Measurements from ENCODE around the gene RHOA. TPM values are rescaled to one million over a fixed set of nuclear protein-coding genes. Genes with fewer than 3 reads are reported as not detected.

Gene RHOA
- total and polyA plus RNA-seq, 5 donors from 2014 or later: 319 to 818 (median 608) TPM

GRCh38 chr3:49313896-49314688 is 97.7 kb downstream of the RHOA start:
- DNase-seq (no peak), ATAC-seq (ENCODE audit: low read depth in 2 of 2) (no peak)
- Mint-ChIP-seq H3K27me3 (no peaks in the 10 kb centered on the region), H3K9me3 (no peaks in the 10 kb centered on the region), H3K4me1 (peaks cover 0 to 6% (median 5%) of the 10 kb centered on the region in 4 donors), H3K36me3 (peaks cover 20% of the 10 kb centered on the region), H3K27ac (no peak overlapping the region), H3K4me3 (no peak overlapping the region)
- no peaks in the 10 kb centered on the region for H3K4me1 ChIP-seq (ENCODE audit: control insufficient read depth, insufficient read depth, low read length, poor library complexity, severe bottlenecking)
- H3K27ac ChIP-seq (ENCODE audit: insufficient read depth, low read length, poor library complexity, severe bottlenecking): no peak overlapping the region
- H3K27me3 ChIP-seq (ENCODE audit: control insufficient read depth, insufficient read depth, low read length): no peaks in the 10 kb centered on the region
- peaks cover 58% of the 10 kb centered on the region for H3K36me3 ChIP-seq (ENCODE audit: control insufficient read depth, insufficient read depth, low read length)
- no peaks in the 10 kb centered on the region for H3K9me3 ChIP-seq (ENCODE audit: control insufficient read depth in 2 of 2, low read length in 2 of 2)
- H3K4me3 ChIP-seq (ENCODE audit: low read depth, low read length): no peak overlapping the region

GRCh38 chr3:49311283-49311682 is 100.5 kb downstream of the RHOA start:
- no peaks in the 10 kb centered on the region for H3K27me3 ChIP-seq (ENCODE audit: control insufficient read depth, insufficient read depth, low read length)
- peaks cover 0 to 8% (median 6%) of the 10 kb centered on the region in 4 donors for H3K4me1 Mint-ChIP-seq
- H3K27me3 Mint-ChIP-seq: no peaks in the 10 kb centered on the region
- H3K4me1 ChIP-seq (ENCODE audit: control insufficient read depth, insufficient read depth, low read length, poor library complexity, severe bottlenecking): no peaks in the 10 kb centered on the region
- DNase-seq: no peak
- ATAC-seq (ENCODE audit: low read depth in 2 of 2): no peak
- no peaks in the 10 kb centered on the region for H3K9me3 ChIP-seq (ENCODE audit: control insufficient read depth in 2 of 2, low read length in 2 of 2)
- no peaks in the 10 kb centered on the region for H3K9me3 Mint-ChIP-seq
- H3K36me3 ChIP-seq (ENCODE audit: control insufficient read depth, insufficient read depth, low read length): peaks cover 56% of the 10 kb centered on the region
- H3K27ac ChIP-seq (ENCODE audit: insufficient read depth, low read length, poor library complexity, severe bottlenecking): no peak overlapping the region
- H3K4me3 ChIP-seq (ENCODE audit: low read depth, low read length): no peak overlapping the region
- no peak overlapping the region for H3K4me3 Mint-ChIP-seq
- peaks cover 30% of the 10 kb centered on the region for H3K36me3 Mint-ChIP-seq
- no peak overlapping the region for H3K27ac Mint-ChIP-seq

- ATAC-seq (ENCODE audit: low read depth in 2 of 2): no peak
These were observed 101.1 kb downstream of the RHOA start for GRCh38 chr3:49310677-49311076.

More at GRCh38 chr3:49310677-49311076, 101.1 kb downstream of the RHOA start:
- H3K4me3 Mint-ChIP-seq: no peak overlapping the region
- DNase-seq: no peak
- H3K36me3 ChIP-seq (ENCODE audit: control insufficient read depth, insufficient read depth, low read length): peaks cover 56% of the 10 kb centered on the region
- no peaks in the 10 kb centered on the region for H3K27me3 ChIP-seq (ENCODE audit: control insufficient read depth, insufficient read depth, low read length)
- no peaks in the 10 kb centered on the region for H3K4me1 ChIP-seq (ENCODE audit: control insufficient read depth, insufficient read depth, low read length, poor library complexity, severe bottlenecking)
- peaks cover 31% of the 10 kb centered on the region for H3K36me3 Mint-ChIP-seq
- peak overlapping the region in 1 of 3 donors; percentile 73 for H3K27ac Mint-ChIP-seq
- no peaks in the 10 kb centered on the region for H3K9me3 Mint-ChIP-seq
- no peaks in the 10 kb centered on the region for H3K27me3 Mint-ChIP-seq
- H3K4me3 ChIP-seq (ENCODE audit: low read depth, low read length): no peak overlapping the region
- H3K27ac ChIP-seq (ENCODE audit: insufficient read depth, low read length, poor library complexity, severe bottlenecking): no peak overlapping the region
- H3K9me3 ChIP-seq (ENCODE audit: control insufficient read depth in 2 of 2, low read length in 2 of 2): no peaks in the 10 kb centered on the region
- H3K4me1 Mint-ChIP-seq: peaks cover 0 to 8% (median 5%) of the 10 kb centered on the region in 4 donors

Other genes with a start within 250 kb of the RHOA start
- gene CCDC71, start 245.6 kb downstream of the RHOA start, total RNA-seq: 12.9 TPM
- gene CCDC71, start 245.6 kb downstream of the RHOA start, polyA plus RNA-seq: 1 to 10 TPM in 2 of 4 donors, under 1 TPM in 2; 0.76 to 2.2 (median 1.3) TPM
- 0.72 TPM for gene KLHDC8B, start 240.4 kb downstream of the RHOA start, total RNA-seq
- gene KLHDC8B, start 240.4 kb downstream of the RHOA start, polyA plus RNA-seq: 1 to 10 TPM in 1 of 4 donors, under 1 TPM in 3; 0.32 to 2.6 (median 0.76) TPM
- gene C3orf62, start 134.7 kb downstream of the RHOA start, total RNA-seq: 12.4 TPM
- gene C3orf62, start 134.7 kb downstream of the RHOA start, polyA plus RNA-seq: 1 to 10 TPM in 1 of 4 donors, under 1 TPM in 3; 0.56 to 1.1 (median 0.75) TPM
- 122 TPM for gene USP4, start 71.9 kb downstream of the RHOA start, total RNA-seq
- gene USP4, start 71.9 kb downstream of the RHOA start, polyA plus RNA-seq: 10 to 100 TPM; 58.2 to 64.7 (median 59.3) TPM
- gene GPX1, start 53.6 kb downstream of the RHOA start, total RNA-seq: 74.1 TPM
- 100 to 1,000 TPM; 238 to 304 (median 244) TPM for gene GPX1, start 53.6 kb downstream of the RHOA start, polyA plus RNA-seq
- gene TCTA, start 447 bp upstream of the RHOA start, total RNA-seq: 27.6 TPM
- gene TCTA, start 447 bp upstream of the RHOA start, polyA plus RNA-seq: 10 to 100 TPM; 33.5 to 39.7 (median 34.1) TPM
- 13.3 TPM for gene AMT, start 10.5 kb upstream of the RHOA start, total RNA-seq
- 1 to 10 TPM in 1 of 4 donors, under 1 TPM in 3; 0.29 to 1.1 (median 0.54) TPM for gene AMT, start 10.5 kb upstream of the RHOA start, polyA plus RNA-seq
- gene NICN1, start 17.3 kb upstream of the RHOA start, total RNA-seq: 18.7 TPM
- 1 to 10 TPM; 7.2 to 9.2 (median 8.4) TPM for gene NICN1, start 17.3 kb upstream of the RHOA start, polyA plus RNA-seq
- 15.7 TPM for gene DAG1, start 58.3 kb upstream of the RHOA start, total RNA-seq
- gene DAG1, start 58.3 kb upstream of the RHOA start, polyA plus RNA-seq: 1 to 10 TPM; 3.2 to 7.0 (median 3.9) TPM
- gene BSN, start 142.5 kb upstream of the RHOA start, total RNA-seq: 0.12 TPM
- gene BSN, start 142.5 kb upstream of the RHOA start, polyA plus RNA-seq: not detected

Data from CD4-positive, CD25-positive, alpha-beta regulatory T cell (primary cell).